Gastroesophageal sphincter (tissue), 4 donors: ENCODE data around the gene ZBP1. TPM values are rescaled to one million over a fixed set of nuclear protein-coding genes. Genes with fewer than 3 reads are reported as not detected.

Source experiments
- ATAC-seq: fragments of 150-250 bp; one replicate; pipeline ENCODE4 v1.9.1; 2016; ENCODE audit warnings: mild to moderate bottlenecking, moderate library complexity
- H3K27ac ChIP-seq, 4 donors: fragments of 200-600 bp; sonication (generic) in 3 of 4; 1 replicate in 3 of 4; 2 replicates in 1 of 4; pipeline ENCODE4 v1.5.1; 2016 to 2019
- H3K27me3 ChIP-seq: fragments of 200-600 bp; sonication (generic); one replicate; pipeline ENCODE4 v1.5.1; 2019
- H3K36me3 ChIP-seq, 2 donors: fragments of 200-600 bp; sonication (generic); one replicate each; pipeline ENCODE4 v1.5.1; 2019; ENCODE audit warnings: control low read depth in 1 of 2
- H3K4me1 ChIP-seq, 3 donors: fragments of 200-600 bp; sonication (generic); 1 replicate in 2 of 3; 2 replicates in 1 of 3; pipeline ENCODE4 v1.5.1; 2016 to 2019; ENCODE audit warnings: control low read depth in 2 of 3
- H3K4me3 ChIP-seq, 2 donors: fragments of 200-600 bp; sonication (generic); one replicate each; pipeline ENCODE4 v1.5.1; 2019; ENCODE audit warnings: mild to moderate bottlenecking in 1 of 2, moderate library complexity in 1 of 2
- H3K9me3 ChIP-seq, 3 donors: fragments of 200-600 bp; sonication (generic); one replicate each; pipeline ENCODE4 v1.5.1; 2017 to 2019; ENCODE audit warnings: control low read depth in 2 of 3
- CTCF ChIP-seq, 4 experiments: fragments of 200-600 bp in 2 of 4; fragments of 450-650 bp in 2 of 4; sonication (generic) in 1 of 4; IDR thresholded peaks; one replicate each; pipeline ENCODE4 v1.5.1; 2017 to 2019; ENCODE audit warnings: antibody characterized with exemption in 4 of 4, mild to moderate bottlenecking in 2 of 4, moderate library complexity in 2 of 4
- EP300 ChIP-seq: sonication (generic); formaldehyde crosslinking; IDR thresholded peaks from one replicate; pipeline ENCODE4 v1.6.1; 2017; ENCODE audit warnings: antibody characterized with exemption, mild to moderate bottlenecking
- POLR2A ChIP-seq, 2 donors: fragments of 450-650 bp; IDR thresholded peaks; one replicate each; pipeline ENCODE4 v1.6.1; 2017; ENCODE audit warnings: antibody characterized with exemption in 2 of 2, mild to moderate bottlenecking in 2 of 2, moderate library complexity in 1 of 2
- POLR2AphosphoS5 ChIP-seq: sonication (generic); formaldehyde crosslinking; IDR thresholded peaks from one replicate; pipeline ENCODE4 v1.6.1; 2017; ENCODE audit warnings: antibody characterized with exemption
- WGBS, 2 donors: methylation state at CpG; one replicate each; pipeline ENCODE4 v1.1.5; 2018; ENCODE audit warnings: low coverage in 1 of 2; 5-methylcytosine and 5-hydroxymethylcytosine counted together
- total RNA-seq, 4 donors: library from RNA; depleted of rRNA; stranded (reverse); fragments of >200 nt; gene quantifications; one replicate each; pipeline ENCODE4 v1.1.0, GENCODE V29; 2016

Gene ZBP1
- total RNA-seq, 4 donors from 2014 or later: 0.08 to 0.32 TPM; not detected in 2

- Histone ChIP-seq H3K9me3 (no peaks in the 10 kb centered on the region), H3K4me1 (peaks cover 0 to 40% (median 0%) of the 10 kb centered on the region in 3 donors), H3K4me3 (no peak overlapping the region), H3K27ac (peak overlapping the region in 3 of 4 donors; percentile 20 to 51 (median 50)), H3K27me3 (no peaks in the 10 kb centered on the region), H3K36me3 (peaks cover 0 to 47% of the 10 kb centered on the region in 2 donors)
- peak; percentile 31 for ATAC-seq
- WGBS, 2 donors: 82 to 89% methylated on average over 11 to 19 of the region's 36 CpGs
- TF ChIP-seq POLR2A (IDR thresholded peaks at IDR 0.05): no peak
- TF ChIP-seq POLR2AphosphoS5: peak; percentile 18
Measured at GRCh38 chr20:57657535-57658446, 37.6 kb upstream of the ZBP1 start.

GRCh38 chr20:57656821-57657534, 36.8 kb upstream of the ZBP1 start:
- Histone ChIP-seq H3K27me3 (no peaks in the 10 kb centered on the region), H3K27ac (peak overlapping the region in 3 of 4 donors; percentile 20 to 51 (median 50)), H3K36me3 (peaks cover 0 to 55% of the 10 kb centered on the region in 2 donors), H3K9me3 (no peaks in the 10 kb centered on the region), H3K4me1 (peaks cover 0 to 34% (median 0%) of the 10 kb centered on the region in 3 donors), H3K4me3 (no peak overlapping the region)
- no peak for ATAC-seq
- 60 to 84% methylated on average over 2 to 6 of the region's 20 CpGs for WGBS, 2 donors
- TF ChIP-seq CTCF (IDR thresholded peaks at IDR 0.05) (no peak), EP300 (no peak), POLR2A (IDR thresholded peaks at IDR 0.05) (no peak), POLR2AphosphoS5 (no peak)

- Histone ChIP-seq H3K27me3 (no peaks in the 10 kb centered on the region), H3K36me3 (peaks cover 0 to 62% of the 10 kb centered on the region in 2 donors), H3K4me1 (peaks cover 0 to 28% (median 0%) of the 10 kb centered on the region in 3 donors), H3K27ac (peak overlapping the region in 1 of 4 donors; percentile 50), H3K4me3 (no peak overlapping the region), H3K9me3 (no peaks in the 10 kb centered on the region)
- no peak for ATAC-seq
- TF ChIP-seq POLR2A (IDR thresholded peaks at IDR 0.05) (no peak), CTCF (IDR thresholded peaks at IDR 0.05) (no peak), POLR2AphosphoS5 (no peak), EP300 (no peak)
- 84% methylated on average over 7 of the region's 15 CpGs; no CpG with 5 or more reads in 1 of the 2 donors for WGBS, 2 donors
Measured at GRCh38 chr20:57656252-57656820, 36.1 kb upstream of the ZBP1 start.

GRCh38 chr20:57655809-57656155, 35.6 kb upstream of the ZBP1 start:
- no peak for ATAC-seq
- peaks cover 0 to 67% of the 10 kb centered on the region in 2 donors for H3K36me3 ChIP-seq
- WGBS, 2 donors: no CpG with 5 or more reads among the region's 11 CpGs
- H3K9me3 ChIP-seq: no peaks in the 10 kb centered on the region
- no peak overlapping the region for H3K4me3 ChIP-seq
- TF ChIP-seq EP300 (no peak), CTCF (IDR thresholded peaks at IDR 0.05) (no peak), POLR2A (IDR thresholded peaks at IDR 0.05) (no peak), POLR2AphosphoS5 (no peak)
- H3K27me3 ChIP-seq: no peaks in the 10 kb centered on the region
- H3K4me1 ChIP-seq: peaks cover 0 to 23% (median 0%) of the 10 kb centered on the region in 3 donors
- no peak overlapping the region for H3K27ac ChIP-seq
